Colon (tissue), 2 donors: Measurements from ENCODE around the gene CCNDBP1.
"Not testable (repeated sequence)": the region's sequence is repeated elsewhere in the genome, so short reads cannot be mapped to it uniquely, and the experiment has no call there.

Experiments used
- FAIRE-seq: peaks from 2 replicates; lab custom pipeline; 2012; peaks lifted over from hg19 to GRCh38; lab: Jason Lieb, UNC
- donor health status: control.
- donor health status: control.

The CCNDBP1 gene, protein sequence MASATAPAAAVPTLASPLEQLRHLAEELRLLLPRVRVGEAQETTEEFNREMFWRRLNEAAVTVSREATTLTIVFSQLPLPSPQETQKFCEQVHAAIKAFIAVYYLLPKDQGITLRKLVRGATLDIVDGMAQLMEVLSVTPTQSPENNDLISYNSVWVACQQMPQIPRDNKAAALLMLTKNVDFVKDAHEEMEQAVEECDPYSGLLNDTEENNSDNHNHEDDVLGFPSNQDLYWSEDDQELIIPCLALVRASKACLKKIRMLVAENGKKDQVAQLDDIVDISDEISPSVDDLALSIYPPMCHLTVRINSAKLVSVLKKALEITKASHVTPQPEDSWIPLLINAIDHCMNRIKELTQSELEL

DNA sequence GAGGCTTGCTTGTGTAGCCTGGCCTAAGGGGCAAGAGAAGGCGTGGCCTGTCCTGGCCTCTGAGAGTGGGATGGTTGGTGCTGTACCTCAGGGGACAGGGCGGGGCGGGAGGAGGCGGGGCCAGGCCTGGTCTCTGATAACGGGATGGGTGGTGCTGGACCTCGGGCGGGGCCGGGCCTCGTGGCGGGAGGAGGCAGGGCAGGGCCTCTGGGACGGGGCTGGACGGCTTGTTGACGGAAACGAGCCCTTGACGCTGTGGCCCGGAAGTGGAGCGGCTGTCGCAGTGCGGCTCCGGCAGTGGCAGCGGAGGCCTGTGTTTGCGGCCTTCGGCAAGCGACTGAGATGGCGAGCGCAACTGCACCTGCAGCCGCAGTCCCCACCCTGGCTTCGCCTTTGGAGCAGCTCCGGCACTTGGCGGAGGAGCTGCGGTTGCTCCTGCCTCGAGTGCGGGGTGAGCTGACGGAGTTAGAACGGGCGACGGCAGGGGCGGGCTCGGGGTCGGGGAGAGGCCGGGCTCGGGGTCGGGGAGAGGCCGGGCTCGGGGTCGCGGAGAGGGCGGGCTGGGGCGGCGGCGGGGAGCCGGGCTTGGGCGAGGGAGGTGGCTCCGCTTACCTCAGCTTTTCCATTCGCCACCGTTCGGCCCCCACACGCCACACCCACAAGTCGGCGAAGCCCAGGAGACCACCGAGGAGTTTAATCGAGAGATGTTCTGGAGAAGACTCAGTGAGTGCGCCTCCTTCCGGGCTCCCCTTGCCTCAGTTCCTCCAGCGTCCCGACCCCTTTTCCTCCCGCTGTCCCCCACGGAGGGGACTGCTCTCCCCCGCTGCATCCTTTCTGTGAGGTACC lies at the start of gene CCNDBP1:
Gene CCNDBP1 (plus strand): TSS at position 247 of the 846 bp plus-strand sequence. CDS start 96 bp downstream, at position 343.
- FAIRE-seq, result no peak

DNA sequence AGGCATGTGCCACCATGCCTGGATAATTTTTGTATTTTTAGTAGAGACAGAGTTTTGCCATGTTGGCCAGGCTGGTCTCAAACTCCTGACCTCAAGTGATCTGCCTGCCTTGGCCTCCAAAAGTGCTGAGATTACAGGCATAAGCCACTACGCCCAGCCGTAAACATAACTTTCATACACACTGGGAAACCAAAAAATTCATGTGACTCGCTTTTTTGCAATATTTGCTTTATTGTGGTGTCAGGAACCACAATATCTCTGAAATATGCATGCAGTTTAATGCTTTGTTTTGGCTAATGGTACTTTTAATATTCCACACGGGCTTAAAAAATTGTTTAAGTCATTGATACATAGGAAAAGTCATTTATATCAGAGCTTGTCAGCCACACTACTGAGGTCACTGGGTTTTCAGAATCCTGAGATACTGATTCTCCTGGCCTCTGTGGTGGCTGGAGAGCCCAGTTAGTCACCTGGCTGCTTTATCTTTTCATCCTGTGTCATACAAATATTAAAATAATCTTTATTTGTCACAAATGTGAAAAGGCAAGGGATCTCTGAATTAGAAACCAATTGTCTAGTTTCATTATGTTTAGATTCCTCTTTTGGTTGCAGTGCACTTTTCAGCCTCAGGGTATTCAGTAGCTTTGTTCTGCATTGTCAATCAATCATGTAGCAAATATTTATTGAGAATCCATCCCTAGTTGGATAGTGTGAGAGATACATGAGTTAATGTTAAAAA lies 41.8 kb upstream of the CCNDBP1 start:
- no peak for FAIRE-seq

DNA sequence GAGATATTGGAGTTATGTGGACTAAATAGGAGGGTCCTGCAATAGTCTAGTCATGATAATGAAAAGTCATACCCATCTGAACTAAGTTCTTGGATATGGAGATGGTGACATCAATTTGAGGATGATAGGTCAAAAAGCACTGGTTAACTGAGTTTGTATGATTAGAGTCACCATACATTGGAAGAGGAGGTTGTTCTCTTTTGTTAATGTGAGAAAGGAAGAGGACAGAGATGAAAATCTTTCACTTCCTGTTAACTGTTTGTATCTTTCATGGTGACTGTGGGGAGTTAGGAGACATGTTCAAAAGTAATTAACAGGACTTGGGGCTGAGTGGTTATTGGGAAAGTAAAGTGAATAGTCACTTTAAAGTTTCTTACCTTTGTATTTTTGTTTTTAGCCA lies 40.7 kb upstream of the CCNDBP1 start:
- no peak for FAIRE-seq

DNA sequence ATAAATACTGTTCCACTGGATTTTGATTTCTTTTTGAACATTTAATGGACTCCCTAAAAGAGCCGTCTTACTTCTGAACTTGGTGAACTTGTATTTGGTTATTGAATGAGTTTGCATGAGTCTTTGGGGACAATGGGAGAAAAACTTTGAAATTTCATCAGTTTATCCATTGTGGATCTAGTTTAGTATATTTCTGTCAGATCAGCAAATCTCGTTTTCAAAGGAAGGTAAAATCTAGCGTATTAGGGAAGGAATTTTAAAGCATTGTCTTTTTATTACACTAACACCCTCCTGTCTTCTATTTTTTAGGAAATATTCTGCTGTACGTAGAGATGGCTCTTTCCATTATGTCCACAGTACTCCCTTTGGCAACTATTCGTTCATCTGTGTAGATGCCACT lies 39.0 kb upstream of the CCNDBP1 start:
- FAIRE-seq, result no peak

DNA sequence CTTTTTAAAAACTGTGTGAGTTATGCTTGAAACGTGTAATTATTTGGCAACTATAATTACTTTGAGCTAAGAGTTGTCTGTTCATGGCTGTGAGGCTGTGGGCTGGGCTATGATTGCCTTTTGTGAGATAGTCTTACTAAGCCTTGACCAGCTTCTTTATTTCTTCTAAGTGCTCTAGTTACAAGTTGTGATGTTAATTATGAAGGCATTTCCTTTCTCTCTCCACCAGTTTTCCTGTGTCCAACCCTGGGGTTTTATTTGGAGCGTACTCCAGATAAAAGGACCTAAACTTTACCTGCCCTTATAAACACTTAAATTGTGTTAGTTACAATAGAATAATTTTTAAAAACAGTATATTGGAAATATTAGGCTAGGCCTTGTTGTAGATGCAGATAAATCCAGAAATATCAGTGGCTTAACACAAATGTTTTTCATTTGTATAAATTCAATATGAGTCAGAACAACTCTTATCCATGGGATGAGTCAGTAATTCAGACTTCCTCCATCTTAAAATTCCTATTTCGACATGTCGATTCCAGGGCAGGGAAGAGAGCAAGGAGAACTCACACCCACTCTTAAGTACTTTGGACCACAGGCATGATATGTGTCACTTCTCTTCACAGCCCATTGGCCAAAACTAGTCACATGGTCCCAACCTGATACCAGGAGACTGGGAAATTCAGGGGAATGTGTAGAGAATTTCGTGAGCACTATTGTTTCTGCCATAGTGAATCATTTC lies 34.8 kb upstream of the CCNDBP1 start:
- no peak for FAIRE-seq

DNA sequence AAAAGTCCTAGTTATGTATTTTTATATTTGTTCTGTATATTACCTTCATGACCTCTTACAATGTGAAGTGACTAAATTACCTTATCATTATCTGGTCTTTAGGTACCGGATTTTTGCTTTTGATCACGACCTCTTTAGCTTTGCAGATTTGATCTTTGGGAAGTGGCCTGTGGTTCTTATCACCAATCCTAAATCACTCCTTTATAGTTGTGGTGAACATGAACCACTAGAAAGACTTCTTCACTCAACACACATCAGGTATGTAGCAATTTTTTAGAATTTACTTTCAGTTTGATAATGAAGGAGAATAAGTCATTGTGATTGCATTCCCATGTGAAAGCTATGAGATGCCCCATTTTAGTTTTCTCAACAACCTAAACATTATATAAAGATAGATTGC lies 33.5 kb upstream of the CCNDBP1 start:
- FAIRE-seq, result no peak

DNA sequence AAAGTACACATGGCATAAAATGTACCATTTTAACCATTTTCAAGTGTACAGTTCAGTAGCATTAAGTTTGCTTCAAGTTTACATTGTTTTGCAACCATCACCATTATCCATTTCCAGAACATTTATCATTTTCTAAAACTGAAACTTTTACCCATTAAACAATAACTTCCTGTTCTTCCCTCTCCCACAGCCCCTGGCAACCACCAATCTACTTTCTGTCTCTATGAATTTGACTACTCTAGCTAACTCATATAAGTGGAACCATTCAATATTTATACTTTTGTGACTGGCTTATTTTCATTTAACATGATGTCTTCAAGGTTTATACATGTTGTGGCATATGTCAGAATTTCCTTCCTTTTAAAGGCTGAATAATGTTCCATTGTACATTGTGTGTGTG lies 31.9 kb upstream of the CCNDBP1 start:
- FAIRE-seq, result no peak

DNA sequence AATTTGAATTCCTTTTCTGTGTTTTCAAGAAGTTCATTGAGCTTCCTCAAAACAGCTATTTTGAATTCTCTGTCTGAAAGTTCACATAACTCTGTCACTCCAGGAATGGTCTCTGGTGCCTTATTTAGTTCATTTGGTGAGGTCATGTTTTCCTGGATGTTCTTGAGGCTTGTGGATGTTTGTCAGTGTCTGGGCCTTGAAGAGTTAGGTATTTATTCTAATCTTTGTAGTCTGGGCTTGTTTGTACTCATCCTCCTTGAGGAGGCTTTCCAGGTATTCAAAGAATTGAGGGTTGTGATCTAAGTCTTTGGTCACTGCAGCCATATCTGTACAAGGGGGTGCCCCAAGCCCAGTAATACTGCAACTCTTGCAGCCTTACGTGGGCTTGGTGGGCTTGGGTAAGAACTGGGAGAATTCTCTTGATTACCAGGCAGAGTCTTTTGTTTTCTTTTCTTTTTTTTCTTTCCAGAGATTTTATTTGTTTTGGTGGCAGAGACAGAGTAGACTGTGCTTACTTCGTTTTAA lies 19.3 kb upstream of the CCNDBP1 start:
- FAIRE-seq, result no peak

DNA sequence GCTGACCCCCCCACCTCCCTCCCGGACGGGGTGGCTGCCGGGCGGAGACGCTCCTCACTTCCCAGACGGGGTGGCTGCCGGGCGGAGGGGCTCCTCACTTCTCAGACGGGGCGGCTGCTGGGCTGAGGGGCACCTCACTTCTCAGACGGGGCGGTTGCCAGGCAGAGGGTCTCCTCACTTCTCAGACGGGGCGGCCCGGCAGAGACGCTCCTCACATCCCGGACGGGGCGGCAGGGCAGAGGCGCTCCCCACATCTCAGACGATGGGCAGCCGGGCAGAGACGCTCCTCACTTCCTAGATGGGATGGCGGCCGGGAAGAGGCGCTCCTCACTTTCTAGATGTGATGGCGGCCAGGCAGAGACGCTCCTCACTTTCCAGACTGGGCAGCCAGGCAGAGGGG lies 17.9 kb upstream of the CCNDBP1 start:
- not testable (repeated sequence) for FAIRE-seq

DNA sequence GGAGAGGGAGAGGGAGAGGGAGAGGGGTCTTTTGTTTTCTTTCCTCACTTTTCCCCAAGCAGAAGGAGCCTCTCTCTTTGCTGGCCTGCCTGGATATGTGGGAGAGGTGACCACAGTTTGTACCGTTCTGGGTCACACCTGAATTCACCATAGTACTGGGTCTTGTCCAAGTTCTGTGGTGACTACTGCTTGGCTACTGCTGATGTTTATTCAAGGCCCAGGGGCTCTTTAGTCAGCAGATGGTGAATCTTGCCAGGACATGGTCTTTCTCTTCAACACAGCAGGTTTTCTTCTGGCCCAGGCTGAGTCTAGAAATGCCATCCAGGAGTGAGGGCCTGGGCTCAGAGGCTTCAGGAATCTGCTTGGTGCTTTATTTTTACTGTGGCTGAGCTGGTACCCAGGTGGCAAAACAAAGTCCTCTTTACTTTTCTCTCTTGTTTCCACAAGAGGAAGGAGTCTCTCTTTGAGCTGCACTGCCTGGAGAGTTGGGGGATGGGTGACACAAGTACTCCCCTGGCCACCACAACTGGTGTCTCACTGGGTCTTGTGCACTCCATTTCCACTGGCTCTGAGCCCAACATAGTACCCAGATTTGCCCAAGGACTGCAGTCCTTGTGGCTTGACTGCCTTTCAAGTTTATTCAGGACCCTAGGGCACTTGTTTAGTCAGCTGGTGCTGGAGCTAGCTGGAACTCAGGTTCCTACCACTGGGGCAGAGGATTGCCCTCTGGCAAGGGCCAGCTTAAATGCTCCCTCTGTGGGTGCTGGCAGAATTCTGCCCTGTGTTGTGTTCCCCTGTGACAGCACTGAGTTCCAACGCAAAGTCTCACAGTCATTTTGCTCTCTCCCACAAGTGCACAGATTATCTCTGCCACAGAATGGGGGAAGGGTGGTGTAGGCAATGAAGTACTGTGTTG lies 16.8 kb upstream of the CCNDBP1 start:
- FAIRE-seq, result no peak

DNA sequence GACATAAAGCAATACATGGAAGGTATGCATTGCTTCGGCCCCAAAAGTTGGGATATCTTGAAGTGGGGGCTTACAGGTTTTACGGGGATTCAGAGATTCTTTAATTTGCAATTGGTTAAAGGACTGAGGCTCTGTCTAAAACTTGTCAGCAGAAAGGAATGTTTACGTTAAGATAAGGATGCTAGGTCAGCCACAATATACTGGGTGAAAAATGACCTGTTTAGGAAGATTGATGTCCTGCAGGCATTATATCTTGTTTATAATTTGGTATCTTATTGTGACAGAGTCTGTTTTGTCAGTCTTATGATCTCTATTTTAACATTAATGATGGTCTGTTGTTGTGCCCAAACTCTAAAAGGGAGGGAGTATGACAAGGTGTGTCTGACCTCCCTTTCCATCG lies 15.3 kb upstream of the CCNDBP1 start:
- no peak for FAIRE-seq

DNA sequence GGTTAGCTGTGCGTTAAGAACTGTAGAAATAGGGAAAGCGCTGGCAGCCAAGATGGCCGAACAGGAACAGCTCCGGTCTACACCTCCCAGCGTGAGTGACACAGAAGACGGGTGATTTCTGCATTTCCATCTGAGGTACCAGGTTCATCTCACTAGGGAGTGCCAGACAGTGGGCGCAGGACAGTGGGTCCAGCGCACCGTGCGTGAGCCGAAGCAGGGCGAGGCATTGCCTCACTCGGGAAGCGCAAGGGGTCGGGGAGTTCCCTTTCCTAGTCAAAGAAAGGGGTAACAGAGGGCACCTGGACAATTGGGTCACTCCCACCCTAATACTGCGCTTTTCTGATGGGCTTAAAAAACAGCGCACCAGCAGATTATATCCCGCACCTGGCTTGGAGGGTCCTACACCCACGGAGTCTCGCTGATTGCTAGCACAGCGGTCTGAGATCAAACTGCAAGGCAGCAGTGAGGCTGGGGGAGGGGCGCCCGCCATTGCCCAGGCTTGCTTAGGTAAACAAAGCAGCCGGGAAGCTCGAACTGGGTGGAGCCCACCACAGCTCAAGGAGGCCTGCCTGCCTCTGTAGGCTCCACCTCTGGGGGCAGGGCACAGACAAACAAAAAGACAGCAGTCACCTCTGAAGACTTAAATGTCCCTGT lies 9.4 kb upstream of the CCNDBP1 start:
- FAIRE-seq, result not testable (repeated sequence)

DNA sequence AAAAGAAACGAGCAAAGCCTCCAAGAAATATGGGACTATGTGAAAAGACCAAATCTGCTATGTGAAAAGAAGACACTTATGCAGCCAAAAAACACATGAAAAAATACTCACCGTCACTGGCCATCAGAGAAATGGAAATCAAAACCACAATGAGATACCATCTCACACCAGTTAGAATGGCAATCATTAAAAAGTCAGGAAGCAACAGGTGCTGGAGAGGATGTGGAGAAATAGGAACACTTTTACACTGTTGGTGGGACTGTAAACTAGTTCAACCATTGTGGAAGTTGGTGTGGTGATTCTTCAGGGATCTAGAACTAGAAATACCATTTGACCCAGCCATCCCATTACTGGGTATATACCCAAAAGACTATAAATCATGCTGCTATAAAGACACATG lies 8.1 kb upstream of the CCNDBP1 start:
- FAIRE-seq, result not testable (repeated sequence)

DNA sequence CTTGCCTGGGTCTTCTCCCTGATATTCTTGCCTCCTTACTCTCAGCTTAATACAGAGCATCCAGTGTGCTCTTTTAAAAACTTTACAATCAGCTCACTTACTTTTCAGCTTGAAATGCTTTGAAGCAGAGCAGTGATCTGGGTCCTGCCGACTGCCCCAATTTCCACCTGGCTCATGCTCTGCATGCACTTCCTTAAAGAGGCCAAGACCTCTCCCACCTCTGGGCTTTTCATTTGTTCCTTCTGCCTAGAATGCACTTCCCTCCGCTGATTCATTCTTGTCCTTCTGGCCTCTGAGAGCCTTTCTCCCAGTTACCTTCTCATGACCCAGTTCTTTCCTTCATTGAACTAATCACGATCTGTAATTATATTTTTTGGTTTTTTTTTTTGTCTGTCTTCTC lies 1.9 kb upstream of the CCNDBP1 start:
- FAIRE-seq, result no peak

DNA sequence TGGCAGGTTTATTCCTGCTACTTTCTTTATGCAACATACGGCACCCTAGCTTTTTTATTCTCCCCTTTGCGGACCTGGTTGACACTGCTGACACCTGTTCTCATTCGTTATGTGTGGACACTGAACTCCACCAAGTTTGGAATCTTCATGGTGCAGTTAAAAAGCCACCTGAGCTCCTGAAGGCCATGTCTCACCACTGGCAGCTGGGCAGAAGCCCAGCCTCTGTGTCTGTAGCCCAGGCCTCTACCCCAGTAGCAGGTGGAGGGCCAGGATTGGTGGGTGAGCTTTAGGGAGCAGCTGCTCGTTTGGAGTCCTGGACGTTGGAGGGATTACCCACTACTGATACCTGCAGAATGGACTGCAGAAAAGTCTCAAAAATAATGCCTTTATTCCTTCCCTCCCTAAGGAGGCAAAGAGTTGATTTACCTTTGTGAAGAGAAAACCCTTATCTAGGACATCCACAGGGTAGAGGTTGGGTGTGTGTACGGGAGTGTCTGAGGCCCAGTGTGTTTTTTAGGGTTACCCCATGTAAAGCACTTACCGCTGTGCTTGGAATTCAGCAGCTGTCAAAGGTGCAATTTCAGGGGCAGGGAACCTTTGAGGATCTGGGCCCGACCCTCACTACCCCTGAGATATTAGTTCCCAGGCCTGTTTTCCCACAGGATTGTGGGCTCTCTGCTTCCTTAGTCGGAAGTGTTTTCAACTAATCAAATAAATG lies 637 bp upstream of the CCNDBP1 start:
- FAIRE-seq, result no peak

DNA sequence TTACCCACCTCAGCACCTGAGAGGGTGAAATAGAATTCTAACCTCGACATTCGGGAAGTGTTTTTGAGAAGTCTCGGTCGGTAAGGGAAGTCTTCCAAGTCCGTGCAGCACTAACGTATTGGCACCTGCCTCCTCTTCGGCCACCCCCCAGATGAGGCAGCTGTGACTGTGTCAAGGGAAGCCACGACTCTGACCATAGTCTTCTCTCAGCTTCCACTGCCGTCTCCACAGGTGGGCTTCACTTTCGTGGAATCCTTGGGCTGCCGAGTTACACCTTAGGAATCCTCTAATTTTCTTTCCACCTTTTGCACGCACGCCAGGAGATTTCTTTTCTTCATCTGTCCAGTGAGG lies 775 bp downstream of the CCNDBP1 start:
- FAIRE-seq, result no peak

DNA sequence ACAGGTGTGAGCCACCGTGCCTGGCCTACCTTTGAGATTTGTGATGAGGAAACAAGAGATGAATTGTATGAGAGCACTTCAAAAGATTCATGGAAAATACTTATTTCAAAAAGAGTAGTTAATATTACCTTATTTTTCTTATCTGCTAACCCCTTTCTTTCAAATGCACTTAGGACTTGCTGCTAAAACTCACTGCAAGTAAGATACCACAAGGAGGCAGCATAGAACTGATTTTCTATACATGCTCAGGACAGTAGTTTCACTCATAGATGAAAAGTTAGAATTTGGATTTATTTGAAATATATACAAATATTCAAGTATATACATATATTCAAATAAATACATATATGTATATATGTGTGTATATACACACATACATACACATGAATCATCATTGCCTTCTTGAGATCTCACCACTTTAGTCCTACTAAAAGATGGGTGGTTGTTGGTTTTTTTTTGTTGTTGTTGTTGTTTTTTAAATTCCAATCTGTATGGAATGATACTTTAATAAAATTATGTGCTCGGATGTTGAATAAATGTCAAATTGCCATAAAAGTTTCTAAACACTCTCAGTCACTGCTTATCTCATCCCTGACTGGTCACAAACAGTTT lies 2.4 kb downstream of the CCNDBP1 start:
- FAIRE-seq, result no peak

DNA sequence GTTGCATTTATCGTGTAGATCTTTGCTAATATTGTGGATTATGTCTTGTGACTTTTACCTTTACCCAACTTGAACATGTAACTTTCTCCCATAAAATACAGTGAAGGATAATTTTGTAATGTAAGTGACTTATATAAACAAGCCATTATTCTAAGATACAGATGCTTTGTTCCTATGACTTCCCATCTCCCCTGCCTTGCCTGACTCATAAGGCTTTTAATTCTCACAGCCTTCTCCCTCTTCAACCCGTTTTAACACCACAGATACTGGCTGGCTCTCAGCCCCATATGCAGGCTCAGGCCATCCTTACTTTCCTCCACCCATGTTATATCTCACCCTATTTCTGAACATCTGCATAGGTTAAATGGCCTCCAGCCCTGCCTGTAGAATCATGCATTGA lies 4.1 kb downstream of the CCNDBP1 start:
- no peak for FAIRE-seq

DNA sequence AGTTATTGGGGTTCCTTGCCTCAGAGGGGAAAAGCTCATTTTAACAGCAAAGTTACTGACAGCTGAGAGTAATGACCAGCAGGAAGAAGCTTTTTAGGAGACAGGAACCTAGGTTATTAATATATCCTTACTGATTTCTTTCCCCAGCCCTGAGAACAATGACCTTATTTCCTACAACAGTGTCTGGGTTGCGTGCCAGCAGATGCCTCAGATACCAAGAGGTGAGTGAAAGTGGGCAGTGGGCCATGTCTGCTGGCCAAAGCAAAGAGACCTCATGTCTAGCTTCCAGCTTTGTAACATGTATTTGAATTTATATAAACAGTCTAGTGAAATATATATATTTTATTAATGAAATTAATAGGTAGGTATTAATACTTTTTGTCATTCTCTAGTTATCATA lies 5.0 kb downstream of the CCNDBP1 start:
- FAIRE-seq, result no peak
